HEK293T (cell line): ENCODE results near the gene AMDHD1.

ENCODE experiments used
- ARNT ChIP-seq: fragments of 450-650 bp; IDR thresholded peaks from 2 replicates; pipeline ENCODE4 v1.6.1; 2017; ENCODE audit warnings: mild to moderate bottlenecking
- BHLHE40 ChIP-seq: fragments of 450-650 bp; IDR thresholded peaks from 2 replicates; pipeline ENCODE4 v1.6.1; 2016; ENCODE audit warnings: mild to moderate bottlenecking, moderate library complexity, borderline replicate concordance
- CTBP1 ChIP-seq: fragments of 450-650 bp; IDR thresholded peaks from 2 replicates; pipeline ENCODE4 v1.6.1; 2016; ENCODE audit warnings: borderline replicate concordance
- ELF4 ChIP-seq: fragments of 450-650 bp; IDR thresholded peaks from 2 replicates; pipeline ENCODE4 v1.6.1; 2017; ENCODE audit warnings: antibody characterized with exemption
- FOXA1 ChIP-seq: fragments of 450-650 bp; IDR thresholded peaks from 2 replicates; pipeline ENCODE4 v1.6.1; 2016; ENCODE audit warnings: mild to moderate bottlenecking
- FOXK2 ChIP-seq: fragments of 450-650 bp; IDR thresholded peaks from 2 replicates; pipeline ENCODE4 v1.6.1; 2016; ENCODE audit warnings: mild to moderate bottlenecking
- FOXM1 ChIP-seq: fragments of 450-650 bp; IDR thresholded peaks from 2 replicates; pipeline ENCODE4 v1.6.1; 2017; ENCODE audit warnings: mild to moderate bottlenecking, borderline replicate concordance
- L3MBTL2 ChIP-seq: fragments of 450-650 bp; conservative IDR thresholded peaks from 2 replicates; pipeline ENCODE4 v1.6.1; 2016; ENCODE audit warnings: mild to moderate bottlenecking
- LEF1 ChIP-seq: fragments of 450-650 bp; IDR thresholded peaks from 2 replicates; pipeline ENCODE4 v1.6.1; 2017; ENCODE audit warnings: mild to moderate bottlenecking, borderline replicate concordance
- NFRKB ChIP-seq: fragments of 450-650 bp; IDR thresholded peaks from 2 replicates; pipeline ENCODE4 v1.6.1; 2016; ENCODE audit warnings: mild to moderate bottlenecking, moderate library complexity
- SP1 ChIP-seq: fragments of 450-650 bp; IDR thresholded peaks from 2 replicates; pipeline ENCODE4 v1.6.1; 2017
- SUZ12 ChIP-seq: fragments of 450-650 bp; IDR thresholded peaks from 2 replicates; pipeline ENCODE4 v1.6.1; 2016; ENCODE audit warnings: mild to moderate bottlenecking
- TARDBP ChIP-seq: fragments of 450-650 bp; IDR thresholded peaks from 2 replicates; pipeline ENCODE4 v1.6.1; 2016

DNA sequence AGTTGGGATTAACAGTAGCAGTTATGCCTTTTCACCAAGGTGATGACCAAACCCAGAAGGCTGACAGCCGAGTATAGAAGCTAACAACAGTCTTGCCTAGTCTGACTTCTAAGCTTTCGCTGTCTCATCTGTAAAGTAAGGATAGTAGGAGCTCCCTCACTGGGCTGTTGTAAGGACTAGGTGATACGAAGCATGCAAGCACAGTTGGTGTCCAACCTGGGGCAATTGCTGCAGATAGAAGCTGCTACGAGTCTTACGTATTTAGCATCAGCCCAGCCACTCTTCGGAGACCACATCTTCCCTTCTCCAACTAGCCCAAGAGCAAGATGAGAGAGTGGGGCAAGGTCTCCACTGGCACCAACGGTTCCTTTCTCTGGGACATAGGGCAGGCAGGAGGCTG lies 47.0 kb downstream of the AMDHD1 start:
- TF ChIP-seq SP1, result no peak
- no peak for TF ChIP-seq CTBP1
- TF ChIP-seq FOXK2, result no peak
- no peak for TF ChIP-seq FOXA1
- TF ChIP-seq NFRKB, result no peak
- TF ChIP-seq ARNT, result no peak
- TF ChIP-seq LEF1, result no peak
- no peak for TF ChIP-seq TARDBP
- TF ChIP-seq BHLHE40, result no peak
- TF ChIP-seq L3MBTL2, result no peak
- no peak for TF ChIP-seq FOXM1
- no peak for TF ChIP-seq SUZ12
- TF ChIP-seq ELF4, result no peak
